Prostate gland (tissue), 2 donors: ENCODE data around the gene RPS6KA2. TPM values are rescaled to one million over a fixed set of nuclear protein-coding genes. Genes with fewer than 3 reads are reported as not detected.

Experiments
- DNase-seq: peaks from one replicate; pipeline ENCODE4 v3.0.0-alpha.2; 2019; ENCODE audit warnings: low spot score
- H3K27ac ChIP-seq, 2 donors: fragments of 200-600 bp; sonication (generic); 2 replicates each; pipeline ENCODE4 v1.5.1; 2017 to 2019
- H3K27me3 ChIP-seq: fragments of 200-600 bp; sonication (generic); replicated peaks from 2 replicates; pipeline ENCODE4 v1.5.1; 2019; ENCODE audit not compliant: insufficient read depth
- H3K36me3 ChIP-seq, 2 donors: fragments of 200-600 bp; sonication (generic); 1 replicate in 1 of 2; 2 replicates in 1 of 2; pipeline versions ENCODE4 v1.5.1 to v1.8.1; 2017 to 2019
- H3K4me1 ChIP-seq: fragments of 200-600 bp; sonication (generic); replicated peaks from 2 replicates; pipeline ENCODE4 v1.5.1; 2019
- H3K4me3 ChIP-seq, 2 donors: fragments of 200-600 bp; sonication (generic); 2 replicates each; pipeline ENCODE4 v1.5.1; 2017 to 2019
- H3K9me3 ChIP-seq: fragments of 200-600 bp; sonication (generic); 2 replicates; pipeline ENCODE4 v1.5.1; 2017
- POLR2A ChIP-seq: fragments of 450-650 bp; IDR thresholded peaks from one replicate; pipeline ENCODE4 v1.6.1; 2016; ENCODE audit warnings: antibody characterized with exemption, mild to moderate bottlenecking
- POLR2AphosphoS5 ChIP-seq: sonication (generic); formaldehyde crosslinking; IDR thresholded peaks from one replicate; pipeline ENCODE4 v1.6.1; 2017; ENCODE audit warnings: antibody characterized with exemption
- WGBS: methylation state at CpG from one replicate; pipeline ENCODE4 v1.1.5; 2018; 5-methylcytosine and 5-hydroxymethylcytosine counted together
- intact Hi-C: fragments of 100-400 bp; cut with DNase I; formaldehyde crosslinking; loops from one replicate; pipeline ENCODE4 v1.14.2; 2022
- total RNA-seq, 2 donors: library from RNA; depleted of rRNA; stranded (reverse); fragments of >200 nt; gene quantifications; one replicate each; pipeline ENCODE4 v1.1.0, GENCODE V29; 2016
- TF ChIP-seq, protein P1 (sequence below), 4 experiments: fragments of 200-600 bp in 2 of 4; fragments of 450-650 bp in 2 of 4; sonication (generic) in 2 of 4; IDR thresholded peaks; 1 replicate in 3 of 4; 2 replicates in 1 of 4; pipeline ENCODE4 v1.5.1; 2016 to 2019; ENCODE audit warnings: antibody characterized with exemption in 4 of 4, mild to moderate bottlenecking in 2 of 4, moderate library complexity in 2 of 4

The RPS6KA2 gene
- total RNA-seq, 2 donors from 2014 or later: 32.2 to 44.3 TPM

DNA sequence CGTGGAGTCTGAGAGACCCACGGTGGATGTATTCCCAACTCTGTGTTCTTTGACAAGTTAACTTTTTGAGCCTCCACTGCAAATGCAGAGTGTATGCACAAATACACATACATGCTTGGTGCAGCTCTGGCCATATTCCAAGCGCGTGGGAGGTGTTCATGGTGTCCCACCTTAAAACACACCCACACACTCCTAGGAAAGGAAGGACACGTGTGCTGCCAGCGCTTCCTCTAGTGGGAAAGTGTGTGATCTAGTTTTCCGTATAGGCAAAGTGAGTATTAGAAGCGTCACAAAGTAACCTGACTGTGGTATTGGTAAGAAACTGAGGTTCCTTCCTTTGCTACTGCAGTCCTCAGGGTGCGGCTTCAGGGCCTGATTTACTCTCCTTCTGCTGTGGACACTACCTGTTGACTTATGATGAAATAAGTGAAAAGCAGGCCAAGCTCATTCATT is 208.3 kb downstream of the RPS6KA2 start:
- Histone ChIP-seq H3K36me3 (no peaks in the 10 kb centered on the region), H3K4me1 (no peaks in the 10 kb centered on the region), H3K27me3 (no peaks in the 10 kb centered on the region), H3K9me3 (no peaks in the 10 kb centered on the region), H3K27ac (no peak overlapping the region), H3K4me3 (no peak overlapping the region)
- WGBS: 90% methylated on average over 9 of the region's 9 CpGs
- intact Hi-C loops: no loop called here
- TF ChIP-seq, protein P1, sequence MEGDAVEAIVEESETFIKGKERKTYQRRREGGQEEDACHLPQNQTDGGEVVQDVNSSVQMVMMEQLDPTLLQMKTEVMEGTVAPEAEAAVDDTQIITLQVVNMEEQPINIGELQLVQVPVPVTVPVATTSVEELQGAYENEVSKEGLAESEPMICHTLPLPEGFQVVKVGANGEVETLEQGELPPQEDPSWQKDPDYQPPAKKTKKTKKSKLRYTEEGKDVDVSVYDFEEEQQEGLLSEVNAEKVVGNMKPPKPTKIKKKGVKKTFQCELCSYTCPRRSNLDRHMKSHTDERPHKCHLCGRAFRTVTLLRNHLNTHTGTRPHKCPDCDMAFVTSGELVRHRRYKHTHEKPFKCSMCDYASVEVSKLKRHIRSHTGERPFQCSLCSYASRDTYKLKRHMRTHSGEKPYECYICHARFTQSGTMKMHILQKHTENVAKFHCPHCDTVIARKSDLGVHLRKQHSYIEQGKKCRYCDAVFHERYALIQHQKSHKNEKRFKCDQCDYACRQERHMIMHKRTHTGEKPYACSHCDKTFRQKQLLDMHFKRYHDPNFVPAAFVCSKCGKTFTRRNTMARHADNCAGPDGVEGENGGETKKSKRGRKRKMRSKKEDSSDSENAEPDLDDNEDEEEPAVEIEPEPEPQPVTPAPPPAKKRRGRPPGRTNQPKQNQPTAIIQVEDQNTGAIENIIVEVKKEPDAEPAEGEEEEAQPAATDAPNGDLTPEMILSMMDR (IDR thresholded peaks at IDR 0.05): no peak
- TF ChIP-seq POLR2AphosphoS5 (no peak), POLR2A (no peak)
- DNase-seq: no peak

- H3K4me3 ChIP-seq: no peak overlapping the region
- no peaks in the 10 kb centered on the region for H3K27me3 ChIP-seq
- intact Hi-C loops: no loop called here
- no peaks in the 10 kb centered on the region for H3K9me3 ChIP-seq
- H3K4me1 ChIP-seq: no peaks in the 10 kb centered on the region
- no peak for DNase-seq
- WGBS: 86% methylated on average over 6 of the region's 6 CpGs
- no peaks in the 10 kb centered on the region for H3K36me3 ChIP-seq
- TF ChIP-seq POLR2A (no peak), POLR2AphosphoS5 (no peak)
- TF ChIP-seq, protein P1 (IDR thresholded peaks at IDR 0.05): no peak
- no peak overlapping the region for H3K27ac ChIP-seq
Measured at GRCh38 chr6:166417285-166417691, 209.8 kb downstream of the RPS6KA2 start.

DNA sequence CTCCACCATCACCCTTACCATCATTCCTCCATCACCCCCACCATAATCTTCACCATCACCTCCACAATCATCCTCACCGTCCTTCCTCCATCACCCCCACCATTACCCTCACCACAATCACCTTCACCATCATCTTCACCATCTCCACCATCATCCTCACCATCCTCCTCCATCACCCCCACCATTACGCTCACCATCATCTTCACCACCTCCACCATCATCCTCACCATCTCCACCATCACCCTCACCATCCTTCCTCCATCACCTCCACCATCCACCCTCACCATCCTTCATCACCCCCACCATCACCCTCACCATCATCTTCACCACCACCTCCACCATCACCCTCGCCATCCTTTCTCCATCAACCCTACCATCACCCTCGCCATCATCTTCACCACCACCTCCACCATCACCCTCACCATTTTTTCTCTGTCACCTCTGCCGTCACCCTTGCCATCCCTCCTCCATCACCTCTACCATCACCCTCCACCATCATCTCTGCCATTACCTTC is 211.2 kb downstream of the RPS6KA2 start:
- Histone ChIP-seq H3K9me3 (no peaks in the 10 kb centered on the region), H3K36me3 (no peaks in the 10 kb centered on the region), H3K27ac (no peak overlapping the region), H3K4me3 (no peak overlapping the region), H3K4me1 (no peaks in the 10 kb centered on the region), H3K27me3 (no peaks in the 10 kb centered on the region)
- DNase-seq: no peak
- intact Hi-C loops: no loop called here
- TF ChIP-seq POLR2AphosphoS5 (no peak), POLR2A (no peak)
- TF ChIP-seq, protein P1 (IDR thresholded peaks at IDR 0.05): no peak
- WGBS: 86% methylated on average over 5 of the region's 5 CpGs

- DNase-seq: no peak
- intact Hi-C loops: no loop called here
- Histone ChIP-seq H3K4me3 (no peak overlapping the region), H3K27me3 (no peaks in the 10 kb centered on the region), H3K9me3 (no peaks in the 10 kb centered on the region), H3K36me3 (no peaks in the 10 kb centered on the region), H3K4me1 (no peaks in the 10 kb centered on the region), H3K27ac (no peak overlapping the region)
- no peak for TF ChIP-seq POLR2A
- TF ChIP-seq POLR2AphosphoS5: no peak
- TF ChIP-seq, protein P1 (IDR thresholded peaks at IDR 0.05): no peak
- 88% methylated on average over 5 of the region's 5 CpGs for WGBS
Measured at GRCh38 chr6:166415306-166415705, 211.7 kb downstream of the RPS6KA2 start.

DNA sequence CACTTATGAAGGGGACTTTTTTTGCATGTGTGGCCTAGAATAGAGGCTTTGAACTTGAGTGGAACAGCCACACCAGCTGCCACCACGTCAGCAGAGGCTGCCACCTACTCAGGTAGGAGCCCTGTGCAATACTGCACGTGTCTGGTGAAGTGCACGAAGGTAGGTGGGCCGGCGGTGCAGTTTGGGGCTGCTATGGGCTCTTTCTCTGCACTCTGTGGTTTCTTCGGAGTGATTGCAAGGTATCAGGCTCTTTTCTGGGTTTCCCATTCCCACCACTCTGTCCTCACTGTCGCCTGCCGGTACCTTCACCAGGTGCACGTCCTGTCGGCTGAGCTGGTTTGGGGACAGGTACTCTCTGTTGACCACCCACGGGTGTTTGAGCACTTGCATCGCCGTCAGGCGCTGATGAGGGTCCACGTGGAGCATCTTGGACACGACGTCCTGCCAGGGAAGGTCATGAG is 213.5 kb downstream of the RPS6KA2 start:
- Histone ChIP-seq H3K36me3 (no peaks in the 10 kb centered on the region), H3K4me3 (no peak overlapping the region), H3K27ac (no peak overlapping the region), H3K9me3 (no peaks in the 10 kb centered on the region), H3K4me1 (no peaks in the 10 kb centered on the region), H3K27me3 (no peaks in the 10 kb centered on the region)
- TF ChIP-seq, protein P1 (IDR thresholded peaks at IDR 0.05): no peak
- TF ChIP-seq POLR2AphosphoS5: no peak
- TF ChIP-seq POLR2A: no peak
- intact Hi-C loops: no loop called here
- DNase-seq: no peak
- WGBS: 91% methylated on average over 17 of the region's 17 CpGs
